OCI-LY7 (cell line): ENCODE measurements around the gene SLC6A7. TPM values are rescaled to one million over a fixed set of nuclear protein-coding genes. Genes with fewer than 3 reads are reported as not detected.

ENCODE experiments used
- BruUV-seq: library from RNA; stranded (reverse); fragments of 400-500 nt; replicated peaks from 2 replicates; lab custom pipeline; 2021; lab: Mats Ljungman, UMichigan
- CTCF ChIA-PET: fragments of 300-600 bp; sonication (Branson Sonifier 250); formaldehyde crosslinking; loops from one replicate; lab custom pipeline; 2022; ENCODE audit warnings: antibody characterized with exemption; ENCODE audit not compliant: unreplicated experiment; lab: Charles Lee
- POLR2A ChIA-PET: fragments of 300-600 bp; sonication (Branson Sonifier 250); formaldehyde crosslinking; loops from one replicate; lab custom pipeline; 2022; ENCODE audit warnings: antibody characterized with exemption; lab: Charles Lee
- DNase-seq: peaks from one replicate; pipeline ENCODE4 v3.0.0-alpha.2; 2015; ENCODE audit warnings: low spot score
- H2AFZ ChIP-seq: fragments of 200-600 bp; sonication (generic), shearing (Covaris generic); 2 replicates; pipeline ENCODE4 v1.6.1; 2014; ENCODE audit warnings: mild to moderate bottlenecking, antibody characterized with exemption, low read length, moderate library complexity
- H3K27ac ChIP-seq: fragments of 200-600 bp; sonication (generic); 2 replicates; pipeline ENCODE4 v1.5.1; 2014; ENCODE audit warnings: mixed run types, low read depth, mild to moderate bottlenecking, moderate library complexity, low read length, inconsistent platforms; ENCODE audit not compliant: poor library complexity, severe bottlenecking
- H3K36me3 ChIP-seq: fragments of 200-600 bp; sonication (generic); 2 replicates; pipeline ENCODE4 v1.6.1; 2014; ENCODE audit warnings: mild to moderate bottlenecking, antibody characterized with exemption, low read length, moderate library complexity, mixed read lengths; ENCODE audit not compliant: insufficient read depth
- H3K4me1 ChIP-seq: fragments of 200-600 bp; sonication (generic); 2 replicates; pipeline ENCODE4 v1.5.1; 2014; ENCODE audit warnings: mild to moderate bottlenecking, low read length; ENCODE audit not compliant: insufficient read depth, poor library complexity, severe bottlenecking
- H3K4me2 ChIP-seq: fragments of 200-600 bp; sonication (generic); 2 replicates; pipeline ENCODE4 v1.6.1; 2014; ENCODE audit warnings: mild to moderate bottlenecking, low read length
- H3K4me3 ChIP-seq: fragments of 200-600 bp; sonication (generic); 2 replicates; pipeline ENCODE4 v1.5.1; 2014; ENCODE audit warnings: mild to moderate bottlenecking, low read depth, low read length; ENCODE audit not compliant: poor library complexity, severe bottlenecking
- H3K79me2 ChIP-seq: fragments of 200-600 bp; sonication (generic); 2 replicates; pipeline ENCODE4 v1.6.1; 2016; ENCODE audit warnings: low read depth, mild to moderate bottlenecking, low read length, moderate library complexity, mixed read lengths; ENCODE audit not compliant: insufficient read depth
- H3K9me2 ChIP-seq: fragments of 200-600 bp; sonication (generic); 2 replicates; pipeline ENCODE4 v1.6.1; 2016; ENCODE audit warnings: mild to moderate bottlenecking, low read length, mixed read lengths; ENCODE audit not compliant: insufficient read depth
- H3K9me3 ChIP-seq: fragments of 200-600 bp; sonication (generic); 2 replicates; pipeline ENCODE4 v1.6.1; 2014; ENCODE audit warnings: mild to moderate bottlenecking, mixed run types, low read length, mixed read lengths
- H4K20me1 ChIP-seq: fragments of 200-600 bp; sonication (generic); 2 replicates; pipeline ENCODE4 v1.6.1; 2014; ENCODE audit warnings: mild to moderate bottlenecking, antibody characterized with exemption, low read length, moderate library complexity, mixed read lengths; ENCODE audit not compliant: insufficient read depth
- CTCF ChIP-seq: fragments of 200-600 bp; sonication (generic); conservative IDR thresholded peaks from 2 replicates; pipeline ENCODE4 v1.5.1; 2014; ENCODE audit warnings: mild to moderate bottlenecking, antibody characterized with exemption, low read length, moderate library complexity, mixed read lengths
- EZH2phosphoT487 ChIP-seq: fragments of 200-600 bp; sonication (generic); IDR thresholded peaks from 2 replicates; pipeline ENCODE4 v1.6.1; 2018; ENCODE audit warnings: low read depth, borderline replicate concordance, mild to moderate bottlenecking, mixed run types, antibody characterized with exemption, low read length, moderate library complexity, mixed read lengths
- intact Hi-C: fragments of 100-400 bp; cut with micrococcal nuclease; formaldehyde crosslinking; loops from one replicate; pipeline ENCODE4 v1.10.0; 2022; ENCODE audit not compliant: unreplicated experiment
- total RNA-seq, 2 experiments: library from RNA; depleted of rRNA in 1 of 2; stranded (reverse); fragments of >200 nt in 1 of 2; shearing (Covaris generic) in 1 of 2; gene quantifications; 2 replicates each; pipeline ENCODE4 v1.2.3, GENCODE V29; 2014 to 2022

Gene SLC6A7
- total RNA-seq, 2 experiments from 2014 or later, result not detected

GRCh38 chr5:150148117-150148927 lies 41.5 kb upstream of the SLC6A7 start:
- TF ChIP-seq CTCF, result no peak
- TF ChIP-seq EZH2phosphoT487, result no peak
- intact Hi-C loops, result no loop called here
- H3K9me2 ChIP-seq, result no peaks in the 10 kb centered on the region
- H3K4me3 ChIP-seq, result no peak overlapping the region
- H3K27ac ChIP-seq, result no peak overlapping the region
- no peaks in the 10 kb centered on the region for H4K20me1 ChIP-seq
- no peak for DNase-seq
- BruUV-seq, result no TSS peak
- ChIA-PET CTCF (no interaction called here), POLR2A (no interaction called here)
- no peak overlapping the region for H2AFZ ChIP-seq
- H3K4me1 ChIP-seq, result no peaks in the 10 kb centered on the region
- no peaks in the 10 kb centered on the region for H3K9me3 ChIP-seq
- no peak overlapping the region for H3K4me2 ChIP-seq
- no peaks in the 10 kb centered on the region for H3K79me2 ChIP-seq
- no peaks in the 10 kb centered on the region for H3K36me3 ChIP-seq

GRCh38 chr5:150149618-150150017 lies 40.2 kb upstream of the SLC6A7 start:
- no peak overlapping the region for H3K4me2 ChIP-seq
- DNase-seq, result no peak
- H3K36me3 ChIP-seq, result no peaks in the 10 kb centered on the region
- H3K9me3 ChIP-seq, result no peaks in the 10 kb centered on the region
- ChIA-PET POLR2A (interaction anchor here (0.6 kb wide), 1 partner anchor 426 kb away, joined by 5 read pairs; no protein-coding TSS in a partner anchor), CTCF (no interaction called here)
- no peaks in the 10 kb centered on the region for H3K79me2 ChIP-seq
- intact Hi-C loops, result no loop called here
- H3K9me2 ChIP-seq, result no peaks in the 10 kb centered on the region
- H2AFZ ChIP-seq, result no peak overlapping the region
- BruUV-seq, result no TSS peak
- TF ChIP-seq CTCF (no peak), EZH2phosphoT487 (no peak)
- H3K4me3 ChIP-seq, result no peak overlapping the region
- H3K27ac ChIP-seq, result no peak overlapping the region
- H4K20me1 ChIP-seq, result no peaks in the 10 kb centered on the region
- peaks cover 3% of the 10 kb centered on the region for H3K4me1 ChIP-seq
